Stomach (tissue), 9 donors: ENCODE data around the gene HLA-DPA1. TPM values are rescaled to one million over a fixed set of nuclear protein-coding genes. Genes with fewer than 3 reads are reported as not detected.

Experiments
- DNase-seq, 2 donors: peaks; one replicate each; pipeline versions ENCODE4 v3.0.0 to v3.0.0-alpha.2; 2013 to 2019
- H3K27ac ChIP-seq, 5 donors: fragments of 200-600 bp in 4 of 5; sonication (generic) in 4 of 5; one replicate each; pipeline ENCODE4 v1.5.1; 2013 to 2019; ENCODE audit warnings: mild to moderate bottlenecking in 1 of 5, moderate library complexity in 1 of 5
- H3K27me3 ChIP-seq, 3 donors: fragments of 200-600 bp; sonication (generic); one replicate each; pipeline ENCODE4 v1.5.1; 2017 to 2019; ENCODE audit warnings: mixed run types in 1 of 3
- H3K36me3 ChIP-seq, 4 donors: fragments of 200-600 bp; sonication (generic); 1 replicate in 3 of 4; 2 replicates in 1 of 4; pipeline ENCODE4 v1.5.1; 2016 to 2019
- H3K4me1 ChIP-seq, 4 donors: fragments of 200-600 bp; sonication (generic); one replicate each; pipeline ENCODE4 v1.5.1; 2016 to 2019
- H3K4me3 ChIP-seq, 4 donors: fragments of 200-600 bp; sonication (generic) in 3 of 4; one replicate each; pipeline ENCODE4 v1.5.1; 2016 to 2019; ENCODE audit warnings: mild to moderate bottlenecking in 1 of 4
- H3K9me3 ChIP-seq, 4 donors: fragments of 200-600 bp; sonication (generic); one replicate each; pipeline ENCODE4 v1.5.1; 2016 to 2019
- CTCF ChIP-seq, 7 experiments: fragments of 450-650 bp in 4 of 7; fragments of 200-600 bp in 3 of 7; sonication (generic) in 3 of 7; IDR thresholded peaks; one replicate each; pipeline ENCODE4 v1.5.1; 2016 to 2019; ENCODE audit warnings: antibody characterized with exemption in 7 of 7, control low read depth in 2 of 7, mild to moderate bottlenecking in 1 of 7
- EP300 ChIP-seq: sonication (generic); formaldehyde crosslinking; IDR thresholded peaks from one replicate; pipeline ENCODE4 v1.6.1; 2017; ENCODE audit warnings: antibody characterized with exemption
- POLR2A ChIP-seq, 4 donors: fragments of 450-650 bp; IDR thresholded peaks; one replicate each; pipeline ENCODE4 v1.6.1; 2016; ENCODE audit warnings: antibody characterized with exemption in 4 of 4, control low read depth in 2 of 4, mild to moderate bottlenecking in 1 of 4, moderate library complexity in 1 of 4
- POLR2AphosphoS5 ChIP-seq, 3 donors: sonication (generic); formaldehyde crosslinking; IDR thresholded peaks; one replicate each; pipeline ENCODE4 v1.6.1; 2016; ENCODE audit warnings: antibody characterized with exemption in 3 of 3
- WGBS, 5 donors: extraction: QIAGEN DNeasy Blood & Tissue Kit in 3 of 5; methylation state at CpG; one replicate each; pipeline versions ENCODE4 v1.1.5 to v1.1.7; 2013 to 2018; 5-methylcytosine and 5-hydroxymethylcytosine counted together
- intact Hi-C: fragments of 100-400 bp; cut with DNase I; formaldehyde crosslinking; loops from one replicate; pipeline ENCODE4 v1.15.1; 2023; ENCODE audit warnings: low total_unique reads
- polyA plus RNA-seq, 3 donors: library from polyadenylated mRNA; stranded (reverse); fragments of 200-250 nt; gene quantifications; one replicate each; pipeline ENCODE4 v1.2.3, GENCODE V29; 2013
- total RNA-seq, 5 donors: library from RNA; depleted of rRNA; stranded (reverse); fragments of >200 nt; gene quantifications; one replicate each; pipeline versions ENCODE4 v1.1.0 to v1.2.3, GENCODE V29; 2014 to 2016
- donor health status: healthy with polysubstance abuse.
- donor health status: Bipolar disorder and iron deficiency.
- donor health status: healthy.

The HLA-DPA1 gene
- total and polyA plus RNA-seq, 8 donors, result 0.29 to 171 (median 31.0) TPM

GRCh38 chr6:33028220-33028849 lies 45.1 kb downstream of the HLA-DPA1 start:
- intact Hi-C loops, result no loop called here
- DNase-seq, result no peak
- Histone ChIP-seq H3K4me3 (no peak overlapping the region), H3K27ac (peak overlapping the region in 4 of 5 donors; percentile 57 to 76 (median 62)), H3K36me3 (no peaks in the 10 kb centered on the region), H3K27me3 (no peaks in the 10 kb centered on the region), H3K4me1 (peaks cover 0 to 3% (median 0%) of the 10 kb centered on the region in 4 donors), H3K9me3 (no peaks in the 10 kb centered on the region)
- TF ChIP-seq EP300, result no peak
- TF ChIP-seq POLR2A (IDR thresholded peaks at IDR 0.05), result no peak
- no peak for TF ChIP-seq CTCF (IDR thresholded peaks at IDR 0.05)
- TF ChIP-seq POLR2AphosphoS5 (IDR thresholded peaks at IDR 0.05), result no peak
- 4 to 10% (median 7%) methylated on average over 1 of the region's 1 CpG for WGBS, 5 donors

- no peaks in the 10 kb centered on the region for H3K27me3 ChIP-seq
- no peak for DNase-seq
Observed at GRCh38 chr6:33024521-33024920, 48.9 kb downstream of the HLA-DPA1 start.

GRCh38 chr6:33023536-33023935 lies 49.9 kb downstream of the HLA-DPA1 start:
- intact Hi-C loops, result no loop called here
- H3K27me3 ChIP-seq, result no peaks in the 10 kb centered on the region
- no peak overlapping the region for H3K27ac ChIP-seq
- TF ChIP-seq EP300 (no peak), CTCF (IDR thresholded peaks at IDR 0.05) (no peak), POLR2AphosphoS5 (IDR thresholded peaks at IDR 0.05) (no peak), POLR2A (IDR thresholded peaks at IDR 0.05) (no peak)
- no peaks in the 10 kb centered on the region for H3K36me3 ChIP-seq
- DNase-seq, result no peak
- H3K9me3 ChIP-seq, result no peaks in the 10 kb centered on the region
- H3K4me3 ChIP-seq, result no peak overlapping the region
- WGBS, 5 donors, result 56 to 67% (median 62%) methylated on average over 3 of the region's 3 CpGs
- H3K4me1 ChIP-seq, result peaks cover 7 to 14% (median 12%) of the 10 kb centered on the region in 4 donors

More at GRCh38 chr6:33024521-33024920, 48.9 kb downstream of the HLA-DPA1 start:
- Histone ChIP-seq H3K4me1 (peaks cover 2 to 7% (median 4%) of the 10 kb centered on the region in 4 donors), H3K27ac (no peak overlapping the region), H3K36me3 (no peaks in the 10 kb centered on the region), H3K9me3 (no peaks in the 10 kb centered on the region), H3K4me3 (no peak overlapping the region)
- TF ChIP-seq EP300 (no peak), CTCF (IDR thresholded peaks at IDR 0.05) (no peak), POLR2A (IDR thresholded peaks at IDR 0.05) (no peak), POLR2AphosphoS5 (IDR thresholded peaks at IDR 0.05) (no peak)
- intact Hi-C loops, result no loop called here

GRCh38 chr6:33021917-33022316 lies 51.5 kb downstream of the HLA-DPA1 start:
- Histone ChIP-seq H3K4me3 (no peak overlapping the region), H3K27me3 (no peaks in the 10 kb centered on the region), H3K9me3 (no peaks in the 10 kb centered on the region), H3K36me3 (no peaks in the 10 kb centered on the region), H3K4me1 (peaks cover 15 to 28% (median 18%) of the 10 kb centered on the region in 4 donors), H3K27ac (no peak overlapping the region)
- DNase-seq, result no peak
- intact Hi-C loops, result no loop called here
- TF ChIP-seq POLR2A (IDR thresholded peaks at IDR 0.05) (no peak), CTCF (IDR thresholded peaks at IDR 0.05) (no peak), EP300 (no peak), POLR2AphosphoS5 (IDR thresholded peaks at IDR 0.05) (no peak)
- 88 to 97% (median 94%) methylated on average over 10 to 11 of the region's 11 CpGs for WGBS, 5 donors
